Measurements from ENCODE around the gene RITA1. TPM values are rescaled to one million over a fixed set of nuclear protein-coding genes. Genes with fewer than 3 reads are reported as not detected.
A peak's percentile ranks its signal among the peaks of the same experiment; 100 is the strongest.

Gene RITA1
- total and polyA plus RNA-seq, 12 donors: 17.5 to 84.1 (median 36.7) TPM

DNA sequence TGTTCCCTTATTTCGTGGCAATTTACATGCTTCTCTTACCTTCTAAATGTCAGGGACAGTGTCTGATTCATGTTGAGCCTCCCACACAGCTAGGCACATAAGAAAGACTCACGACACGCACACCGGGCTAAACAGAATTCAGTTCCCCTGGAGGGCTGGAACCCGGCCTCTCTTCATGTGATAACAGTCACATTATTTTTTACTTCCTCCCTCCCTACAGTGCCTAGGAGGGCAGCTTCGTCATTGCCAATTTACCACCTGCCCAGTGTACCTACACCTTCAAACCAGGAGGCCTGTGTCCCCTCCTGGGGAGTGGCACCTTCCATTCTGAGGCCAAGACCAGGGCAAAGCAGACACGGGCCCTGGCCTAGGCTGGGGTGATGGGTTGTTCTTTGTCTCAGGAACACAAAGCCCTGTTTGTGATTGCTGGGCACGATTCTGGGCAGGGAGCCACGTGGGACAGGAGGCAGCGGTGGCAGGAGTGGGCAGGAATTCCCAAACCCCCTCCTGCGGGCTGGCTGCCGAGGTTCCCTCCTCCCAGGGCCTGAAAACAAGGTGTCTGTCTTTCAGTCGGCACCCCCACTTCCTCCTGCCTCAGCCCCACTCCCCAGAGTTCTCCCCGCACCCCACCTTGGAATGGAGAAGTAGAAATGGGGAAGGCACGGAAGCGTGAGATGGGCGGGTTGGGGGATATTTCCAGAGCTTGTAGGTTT, 43.2 kb upstream of the RITA1 start:
- Histone ChIP-seq H3K36me3 (replicated peaks in 1 of 2) (no peaks in the 10 kb centered on the region), H3K27me3 (no peaks in the 10 kb centered on the region), H3K9me3 (replicated peaks in 1 of 3) (no peaks in the 10 kb centered on the region), H3K4me1 (replicated peaks in 1 of 2) (peaks cover 14 to 22% of the 10 kb centered on the region in 2 donors), H3K4me3 (no peak overlapping the region), H3K27ac (peak overlapping the region in 4 of 5 donors; percentile 73 to 94 (median 88))
- intact Hi-C loops (cut with DNase I): no loop called here
- peak in 1 of 2 donors; percentile 45 for TF ChIP-seq POLR2A (IDR thresholded peaks at IDR 0.05)
- TF ChIP-seq, protein P1, sequence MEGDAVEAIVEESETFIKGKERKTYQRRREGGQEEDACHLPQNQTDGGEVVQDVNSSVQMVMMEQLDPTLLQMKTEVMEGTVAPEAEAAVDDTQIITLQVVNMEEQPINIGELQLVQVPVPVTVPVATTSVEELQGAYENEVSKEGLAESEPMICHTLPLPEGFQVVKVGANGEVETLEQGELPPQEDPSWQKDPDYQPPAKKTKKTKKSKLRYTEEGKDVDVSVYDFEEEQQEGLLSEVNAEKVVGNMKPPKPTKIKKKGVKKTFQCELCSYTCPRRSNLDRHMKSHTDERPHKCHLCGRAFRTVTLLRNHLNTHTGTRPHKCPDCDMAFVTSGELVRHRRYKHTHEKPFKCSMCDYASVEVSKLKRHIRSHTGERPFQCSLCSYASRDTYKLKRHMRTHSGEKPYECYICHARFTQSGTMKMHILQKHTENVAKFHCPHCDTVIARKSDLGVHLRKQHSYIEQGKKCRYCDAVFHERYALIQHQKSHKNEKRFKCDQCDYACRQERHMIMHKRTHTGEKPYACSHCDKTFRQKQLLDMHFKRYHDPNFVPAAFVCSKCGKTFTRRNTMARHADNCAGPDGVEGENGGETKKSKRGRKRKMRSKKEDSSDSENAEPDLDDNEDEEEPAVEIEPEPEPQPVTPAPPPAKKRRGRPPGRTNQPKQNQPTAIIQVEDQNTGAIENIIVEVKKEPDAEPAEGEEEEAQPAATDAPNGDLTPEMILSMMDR (IDR thresholded peaks at IDR 0.05): no peak
- WGBS, 4 donors: 24 to 33% (median 25%) methylated on average over 12 to 17 of the region's 17 CpGs
- DNase-seq: peak; percentile 68 to 78 (median 73)

DNA sequence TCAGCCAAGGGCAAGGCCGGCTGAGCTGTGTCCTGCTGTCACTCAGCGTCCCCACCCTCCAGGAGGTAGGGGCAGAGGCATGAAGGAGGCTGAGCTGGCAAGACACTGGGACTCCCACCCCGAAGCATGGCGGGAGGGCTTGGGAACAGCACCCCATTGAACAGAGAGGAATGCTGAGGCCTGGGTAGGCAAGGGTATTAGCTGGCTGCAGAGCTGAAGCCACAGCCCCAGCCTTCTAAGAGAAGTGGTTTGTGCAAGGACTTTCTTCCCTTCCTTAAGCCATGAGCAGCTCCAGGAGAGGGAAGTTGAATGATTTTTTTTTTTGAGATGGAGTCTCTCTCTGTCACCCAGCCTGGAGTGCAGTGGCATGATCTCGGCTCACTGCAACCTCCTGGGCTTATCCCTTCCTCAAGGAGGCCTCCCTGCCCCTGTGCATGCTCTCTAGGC, 42.6 kb upstream of the RITA1 start:
- Histone ChIP-seq H3K27ac (peak overlapping the region in 4 of 5 donors; percentile 73 to 94 (median 88)), H3K36me3 (replicated peaks in 1 of 2) (no peaks in the 10 kb centered on the region), H3K4me3 (no peak overlapping the region), H3K4me1 (replicated peaks in 1 of 2) (peaks cover 14 to 22% of the 10 kb centered on the region in 2 donors), H3K27me3 (no peaks in the 10 kb centered on the region), H3K9me3 (replicated peaks in 1 of 3) (no peaks in the 10 kb centered on the region)
- TF ChIP-seq, protein P1 (IDR thresholded peaks at IDR 0.05): no peak
- TF ChIP-seq POLR2A (IDR thresholded peaks at IDR 0.05): no peak
- intact Hi-C loops (cut with DNase I): no loop called here
- no peak for DNase-seq
- 39 to 50% (median 47%) methylated on average over 5 of the region's 5 CpGs for WGBS, 4 donors

DNA sequence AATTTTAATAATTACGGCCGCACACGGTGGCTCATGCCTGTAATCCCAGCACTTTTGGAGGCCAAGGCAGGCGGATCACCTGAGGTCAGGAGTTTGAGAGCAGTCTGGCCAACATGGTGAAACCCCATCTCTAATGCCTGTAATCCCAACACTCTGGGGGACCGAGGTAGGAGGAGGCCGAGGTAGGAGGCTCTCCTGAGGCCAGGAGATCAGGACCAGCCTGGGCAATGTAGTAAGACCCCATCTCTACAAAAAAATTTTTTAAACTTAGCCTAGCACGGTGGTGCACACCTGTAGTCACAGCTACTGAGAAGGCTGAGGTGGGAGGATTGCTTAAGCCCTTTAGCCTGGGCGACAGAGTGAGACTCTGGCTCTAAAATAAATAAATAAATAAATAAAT, 41.6 kb upstream of the RITA1 start:
- no peak overlapping the region for H3K27ac ChIP-seq
- H3K36me3 ChIP-seq (replicated peaks in 1 of 2): no peaks in the 10 kb centered on the region
- H3K4me3 ChIP-seq: no peak overlapping the region
- H3K4me1 ChIP-seq (replicated peaks in 1 of 2): peaks cover 14 to 22% of the 10 kb centered on the region in 2 donors
- H3K27me3 ChIP-seq: no peaks in the 10 kb centered on the region
- no peak for DNase-seq
- WGBS, 4 donors: 89 to 91% (median 90%) methylated on average over 6 to 8 of the region's 8 CpGs
- TF ChIP-seq, protein P1 (IDR thresholded peaks at IDR 0.05): no peak
- TF ChIP-seq POLR2A (IDR thresholded peaks at IDR 0.05): no peak
- intact Hi-C loops (cut with DNase I): no loop called here
- no peaks in the 10 kb centered on the region for H3K9me3 ChIP-seq (replicated peaks in 1 of 3)

DNA sequence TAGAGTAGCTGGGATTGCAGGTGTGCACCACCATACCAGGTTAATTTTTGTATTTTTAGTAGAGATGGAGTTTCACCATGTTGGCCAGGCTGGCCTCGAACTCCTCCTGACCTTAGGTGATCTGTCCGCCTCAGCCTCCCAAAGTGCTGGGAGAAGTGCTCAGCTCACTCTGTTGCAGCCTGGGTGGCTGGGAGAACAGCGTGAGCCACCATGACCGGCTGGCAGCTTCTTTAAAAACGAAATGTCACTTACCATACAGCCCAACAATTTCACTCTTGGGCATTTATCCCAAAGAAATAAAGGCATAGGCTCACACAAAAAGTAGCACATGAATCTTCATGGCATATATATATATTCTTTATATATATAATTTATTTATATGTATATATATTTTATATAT, 40.7 kb upstream of the RITA1 start:
- H3K4me3 ChIP-seq: no peak overlapping the region
- 71 to 88% (median 73%) methylated on average over 5 of the region's 5 CpGs for WGBS, 4 donors
- intact Hi-C loops (cut with DNase I): no loop called here

More for the DNA sequence above, 40.7 kb upstream of the RITA1 start:
- Histone ChIP-seq H3K36me3 (replicated peaks in 1 of 2) (no peaks in the 10 kb centered on the region), H3K9me3 (replicated peaks in 1 of 3) (no peaks in the 10 kb centered on the region), H3K27me3 (no peaks in the 10 kb centered on the region), H3K4me1 (replicated peaks in 1 of 2) (peaks cover 14 to 22% of the 10 kb centered on the region in 2 donors), H3K27ac (no peak overlapping the region)
- DNase-seq: no peak
- no peak for TF ChIP-seq POLR2A (IDR thresholded peaks at IDR 0.05)
- TF ChIP-seq, protein P1 (IDR thresholded peaks at IDR 0.05): no peak

Measured in adrenal gland (tissue), 12 donors.